Stimulated activated CD4-positive, alpha-beta T cell treated with anti-CD3 and anti-CD28 coated beads, TNF-alpha, amount 100 ng/mL, for 4 hours (primary cell): ENCODE measurements around the gene ABHD16A.

Source experiments
- DNase-seq, 3 experiments: peaks; one replicate each; pipeline ENCODE4 v3.0.0-alpha.2; 2020; ENCODE audit warnings: low read depth in 3 of 3

The ABHD16A gene

GRCh38 chr6:31732029-31732428 is 28.9 kb upstream of the ABHD16A start:
- DNase-seq: no peak

GRCh38 chr6:31730631-31731086 is 27.5 kb upstream of the ABHD16A start:
- DNase-seq: no peak

GRCh38 chr6:31729979-31730630 is 27.0 kb upstream of the ABHD16A start:
- DNase-seq: peak in 2 of 3 experiments; percentile 45 to 62

- DNase-seq: peak; percentile 63 to 68 (median 66)
Observed at GRCh38 chr6:31729515-31729978, 26.4 kb upstream of the ABHD16A start.

GRCh38 chr6:31728767-31729514 is 25.8 kb upstream of the ABHD16A start, which contains the start of gene DDAH2:
TSS of gene DDAH2 (minus strand) at chr6:31729299. CDS start at chr6:31729161, 138 bp downstream.
- DNase-seq: no peak

- DNase-seq: no peak
Observed at GRCh38 chr6:31727717-31728671, 24.9 kb upstream of the ABHD16A start.

GRCh38 chr6:31727034-31727716 is 24.1 kb upstream of the ABHD16A start:
- DNase-seq: no peak

- DNase-seq: no peak
Observed at GRCh38 chr6:31725502-31726350, 22.6 kb upstream of the ABHD16A start.

- no peak for DNase-seq
Observed at GRCh38 chr6:31723980-31724691, 21.0 kb upstream of the ABHD16A start.

- DNase-seq: no peak
Observed at GRCh38 chr6:31723245-31723979, 20.3 kb upstream of the ABHD16A start, which contains the start of gene MPIG6B. TSS of gene MPIG6B (plus strand) at chr6:31723373. CDS start at chr6:31723384, 11 bp downstream.

GRCh38 chr6:31722173-31722572 is 19.0 kb upstream of the ABHD16A start:
- no peak for DNase-seq

GRCh38 chr6:31721351-31722020 is 18.4 kb upstream of the ABHD16A start, which contains the start of gene LY6G6C:
TSS of gene LY6G6C (minus strand) at chr6:31721746. CDS start at chr6:31721679, 67 bp downstream.
- DNase-seq: no peak

- no peak for DNase-seq
Observed at GRCh38 chr6:31720196-31720770, 17.2 kb upstream of the ABHD16A start.

GRCh38 chr6:31719001-31719400 is 15.9 kb upstream of the ABHD16A start:
- no peak for DNase-seq

- DNase-seq: no peak
Observed at GRCh38 chr6:31718265-31718664, 15.1 kb upstream of the ABHD16A start.

- DNase-seq: no peak
Observed at GRCh38 chr6:31717499-31718222, 14.5 kb upstream of the ABHD16A start.
